ENCODE data around the gene DARS1. TPM values are rescaled to one million over a fixed set of nuclear protein-coding genes. Genes with fewer than 3 reads are reported as not detected.

DARS1 gene
- polyA plus RNA-seq, 1 of the 3 experiments (the other 2 are of a cell fraction) = 52.2 TPM

- Histone ChIP-seq H4K20me1 (ENCODE audit: insufficient read depth) (no peaks in the 10 kb centered on the region), H3K9me2 (no peaks in the 10 kb centered on the region), H3K27me3 (ENCODE audit: insufficient read depth) (no peaks in the 10 kb centered on the region), H3K27ac (ENCODE audit: low read depth in 2 of 2, low read length in 1 of 2) (no peak overlapping the region), H3K9ac (no peak overlapping the region), H3K4me2 (no peak overlapping the region), H3K4me1 (ENCODE audit: control insufficient read depth in 1 of 2, insufficient read depth in 2 of 2, low read depth in 1 of 2, low read length in 1 of 2) (peaks cover 0 to 4% of the 10 kb centered on the region in 2 experiments; a peak in 1 of 4 replicates), H3F3A (replicated peaks; ENCODE audit: insufficient read depth) (no peaks in the 10 kb centered on the region), H2AFZ (ENCODE audit: low read depth) (no peak overlapping the region), H3K79me2 (ENCODE audit: insufficient read depth) (no peaks in the 10 kb centered on the region), H3K9me3 (no peaks in the 10 kb centered on the region), H3K36me3 (replicated peaks in 1 of 2; ENCODE audit: control insufficient read depth in 1 of 2, insufficient read depth in 2 of 2, low read length in 1 of 2) (no peaks in the 10 kb centered on the region), H3K4me3 (ENCODE audit: low read depth in 2 of 2, low read length in 1 of 2) (no peak overlapping the region)
- ChIA-PET POLR2A (no interaction called here), CTCF (interaction anchor here (0.9 to 1.2 kb wide), 2 partner anchors 12 to 117 kb away, joined by 3 to 4 read pairs; no protein-coding TSS in a partner anchor)
- DNase-seq = no peak
- 79% methylated on average over 9 of the region's 9 CpGs for WGBS (ENCODE audit: low lambda C conversion rate)
- TF ChIP-seq CTCF (IDR thresholded peaks at IDR 0.05) (no peak), FOXJ3 (CRISPR knock-in tag; IDR thresholded peaks at IDR 0.05) (no peak), RXRA (IDR thresholded peaks at IDR 0.05; ENCODE audit: borderline replicate concordance, low read depth) (no peak), FOXM1 (IDR thresholded peaks at IDR 0.05; ENCODE audit: low read depth) (no peak)
Measured at GRCh38 chr2:136028001-136028400, 42.6 kb upstream of the DARS1 start.

- Histone ChIP-seq H3K9me2 (no peaks in the 10 kb centered on the region), H3K27me3 (ENCODE audit: insufficient read depth) (no peaks in the 10 kb centered on the region), H3K4me1 (ENCODE audit: control insufficient read depth in 1 of 2, insufficient read depth in 2 of 2, low read depth in 1 of 2, low read length in 1 of 2) (peaks cover 0 to 3% of the 10 kb centered on the region in 2 experiments; a peak in 1 of 4 replicates), H3K4me3 (ENCODE audit: low read depth in 2 of 2, low read length in 1 of 2) (no peak overlapping the region), H2AFZ (ENCODE audit: low read depth) (no peak overlapping the region), H3K9me3 (no peaks in the 10 kb centered on the region), H3K4me2 (no peak overlapping the region), H3K27ac (ENCODE audit: low read depth in 2 of 2, low read length in 1 of 2) (no peak overlapping the region), H3K36me3 (replicated peaks in 1 of 2; ENCODE audit: control insufficient read depth in 1 of 2, insufficient read depth in 2 of 2, low read length in 1 of 2) (no peaks in the 10 kb centered on the region), H4K20me1 (ENCODE audit: insufficient read depth) (no peaks in the 10 kb centered on the region), H3K79me2 (ENCODE audit: insufficient read depth) (no peaks in the 10 kb centered on the region), H3F3A (replicated peaks; ENCODE audit: insufficient read depth) (no peaks in the 10 kb centered on the region), H3K9ac (no peak overlapping the region)
- TF ChIP-seq RCOR1 (IDR thresholded peaks at IDR 0.05; ENCODE audit: low read length) = no peak
- no peak for TF ChIP-seq CTCF (IDR thresholded peaks at IDR 0.05)
- no peak for TF ChIP-seq MEF2A (IDR thresholded peaks at IDR 0.05; ENCODE audit: borderline replicate concordance, low read depth)
- TF ChIP-seq RFX5 (IDR thresholded peaks at IDR 0.05; ENCODE audit: low read length) = no peak
- no peak for TF ChIP-seq USF2 (IDR thresholded peaks at IDR 0.05; ENCODE audit: borderline replicate concordance, low read depth, low read length)
- no peak for TF ChIP-seq TCF12 (IDR thresholded peaks at IDR 0.05)
- no peak for TF ChIP-seq USF1 (IDR thresholded peaks at IDR 0.05; ENCODE audit: borderline replicate concordance, low read depth)
- no peak for TF ChIP-seq ELF1 (IDR thresholded peaks at IDR 0.05)
- TF ChIP-seq EP300 (IDR thresholded peaks at IDR 0.05; ENCODE audit: borderline replicate concordance in 1 of 2, low read depth in 1 of 2, low read length in 1 of 2) = no peak
- no peak for TF ChIP-seq MXI1 (IDR thresholded peaks at IDR 0.05; ENCODE audit: low read depth, low read length)
- TF ChIP-seq REST (IDR thresholded peaks at IDR 0.05; ENCODE audit: low read depth, low read length) = no peak
- ChIA-PET POLR2A (interaction anchor here (0.6 kb wide), 1 partner anchor 278 kb away, joined by 4 read pairs; no protein-coding TSS in a partner anchor), CTCF (interaction anchor here (0.9 kb wide), 1 partner anchor 11 kb away, joined by 4 read pairs; no protein-coding TSS in a partner anchor)
- DNase-seq = no peak
- 90% methylated on average over 7 of the region's 7 CpGs for WGBS (ENCODE audit: low lambda C conversion rate)
Measured at GRCh38 chr2:136027112-136027511, 41.7 kb upstream of the DARS1 start.

All from SK-N-SH (cell line).